Amniotic stem cell (primary cell): ENCODE data around the gene LRRC2.
"Not testable (repeated sequence)": the region's sequence is repeated elsewhere in the genome, so short reads cannot be mapped to it uniquely, and the experiment has no call there.

Experiments
- DNase-seq: peaks from one replicate; lab custom pipeline; 2025; lab: John Stamatoyannopoulos, UW

The LRRC2 gene

GRCh38 chr3:46584598-46585467 is 18.7 kb upstream of the LRRC2 start:
- no peak for DNase-seq

- DNase-seq: no peak
Observed at GRCh38 chr3:46580675-46581074, 14.6 kb upstream of the LRRC2 start.

GRCh38 chr3:46579756-46580286 is 13.7 kb upstream of the LRRC2 start:
- no peak for DNase-seq

GRCh38 chr3:46578973-46579755 is 13.1 kb upstream of the LRRC2 start:
- no peak for DNase-seq

- DNase-seq: not testable (repeated sequence)
Observed at GRCh38 chr3:46577580-46578249, 11.6 kb upstream of the LRRC2 start.

- no peak for DNase-seq
Observed at GRCh38 chr3:46576879-46577278, 10.8 kb upstream of the LRRC2 start.

GRCh38 chr3:46576386-46576785 is 10.3 kb upstream of the LRRC2 start:
- no peak for DNase-seq

GRCh38 chr3:46575577-46576222 is 9.6 kb upstream of the LRRC2 start:
- DNase-seq: no peak

- no peak for DNase-seq
Observed at GRCh38 chr3:46574881-46575576, 8.9 kb upstream of the LRRC2 start.

GRCh38 chr3:46574243-46574646 is 8.1 kb upstream of the LRRC2 start:
- DNase-seq: no peak

GRCh38 chr3:46573701-46574100 is 7.6 kb upstream of the LRRC2 start:
- no peak for DNase-seq

GRCh38 chr3:46571684-46572083 is 5.6 kb upstream of the LRRC2 start:
- no peak for DNase-seq

- no peak for DNase-seq
Observed at GRCh38 chr3:46565607-46566039, 479 bp downstream of the LRRC2 start.

- no peak for DNase-seq
Observed at GRCh38 chr3:46565077-46565476, 1.0 kb downstream of the LRRC2 start.

GRCh38 chr3:46564190-46565021 is 1.7 kb downstream of the LRRC2 start:
- no peak for DNase-seq

- no peak for DNase-seq
Observed at GRCh38 chr3:46561951-46562350, 4.2 kb downstream of the LRRC2 start.

- DNase-seq: no peak
Observed at GRCh38 chr3:46561511-46561910, 4.6 kb downstream of the LRRC2 start.

GRCh38 chr3:46559091-46559704 is 6.9 kb downstream of the LRRC2 start:
- no peak for DNase-seq

GRCh38 chr3:46558184-46559043 is 7.7 kb downstream of the LRRC2 start:
- DNase-seq: no peak
